Neural cell (in vitro differentiated cells): ENCODE measurements around the gene ENAM. TPM values are rescaled to one million over a fixed set of nuclear protein-coding genes. Genes with fewer than 3 reads are reported as not detected.

ENCODE experiments used
- H2AFZ ChIP-seq: fragments of 200-600, 300-800 bp; sonication (generic), shearing (Covaris generic); 2 replicates; pipeline ENCODE4 v1.6.0; 2014; ENCODE audit warnings: low read depth, mild to moderate bottlenecking, antibody characterized with exemption, low read length, moderate library complexity
- H3F3A ChIP-seq: fragments of 200-600 bp; shearing (Covaris generic); 2 replicates; pipeline ENCODE4 v1.6.1; 2016; ENCODE audit warnings: mild to moderate bottlenecking, moderate library complexity, mixed read lengths, antibody characterized with exemption, low read length; ENCODE audit not compliant: insufficient read depth, poor library complexity, severe bottlenecking
- H3K27ac ChIP-seq: fragments of 200-600, 300-800 bp; sonication (generic), shearing (Covaris generic); 2 replicates; pipeline ENCODE4 v1.5.1; 2014; ENCODE audit warnings: mild to moderate bottlenecking, low read length, moderate library complexity
- H3K27me3 ChIP-seq: fragments of 300-800, 200-600 bp; sonication (generic), shearing (Covaris generic); 2 replicates; pipeline ENCODE4 v1.6.0; 2014; ENCODE audit warnings: mild to moderate bottlenecking, low read depth, low read length, moderate library complexity; ENCODE audit not compliant: insufficient read depth
- H3K36me3 ChIP-seq: fragments of 300-800, 200-600 bp; sonication (generic), shearing (Covaris generic); 2 replicates; pipeline ENCODE4 v1.5.1; 2014; ENCODE audit warnings: mild to moderate bottlenecking, antibody characterized with exemption, low read length, moderate library complexity; ENCODE audit not compliant: insufficient read depth
- H3K4me2 ChIP-seq: fragments of 300-800, 200-600 bp; sonication (generic), shearing (Covaris generic); 2 replicates; pipeline ENCODE4 v1.6.0; 2014; ENCODE audit warnings: mild to moderate bottlenecking, low read length
- H3K4me3 ChIP-seq: fragments of 300-800, 200-600 bp; sonication (generic), shearing (Covaris generic); 2 replicates; pipeline ENCODE4 v1.5.1; 2014; ENCODE audit warnings: mild to moderate bottlenecking, low read length, moderate library complexity
- H3K79me2 ChIP-seq: fragments of 200-600 bp; shearing (Covaris generic); replicated peaks from 2 replicates; pipeline ENCODE4 v1.6.0; 2014; ENCODE audit warnings: mild to moderate bottlenecking, low read length, moderate library complexity; ENCODE audit not compliant: insufficient read depth
- H3K9ac ChIP-seq: fragments of 300-800, 200-600 bp; sonication (generic), shearing (Covaris generic); 2 replicates; pipeline ENCODE4 v1.6.1; 2016; ENCODE audit warnings: mild to moderate bottlenecking, low read length, mixed read lengths
- H3K9me2 ChIP-seq: fragments of 200-600 bp; shearing (Covaris generic); 2 replicates; pipeline ENCODE4 v1.6.1; 2016; ENCODE audit warnings: mild to moderate bottlenecking, low read length, mixed read lengths; ENCODE audit not compliant: insufficient read depth
- H3K9me3 ChIP-seq: fragments of 200-600, 300-800 bp; sonication (generic), shearing (Covaris generic); 2 replicates; pipeline ENCODE4 v1.6.1; 2016; ENCODE audit warnings: mild to moderate bottlenecking, mixed run types, low read length, moderate library complexity, mixed read lengths
- H4K20me1 ChIP-seq: fragments of 200-600 bp; shearing (Covaris generic); 2 replicates; pipeline ENCODE4 v1.6.1; 2016; ENCODE audit warnings: mild to moderate bottlenecking, mixed run types; ENCODE audit not compliant: insufficient read depth
- EP300 ChIP-seq: fragments of 450-650 bp; conservative IDR thresholded peaks from 2 replicates; pipeline ENCODE4 v1.6.1; 2014; ENCODE audit warnings: antibody characterized with exemption, mild to moderate bottlenecking, moderate library complexity; ENCODE audit not compliant: poor library complexity, severe bottlenecking
- EZH2 ChIP-seq: fragments of 200-600, 300-800 bp; shearing (Covaris generic), sonication (generic); IDR thresholded peaks from 2 replicates; pipeline ENCODE4 v1.6.1; 2014; ENCODE audit warnings: antibody characterized with exemption, low read length, borderline replicate concordance, mild to moderate bottlenecking; ENCODE audit not compliant: insufficient read depth, poor library complexity, severe bottlenecking
- MXI1 ChIP-seq: fragments of 450-650 bp; conservative IDR thresholded peaks from 2 replicates; pipeline ENCODE4 v1.6.1; 2014; ENCODE audit warnings: antibody characterized with exemption, mild to moderate bottlenecking; ENCODE audit not compliant: poor library complexity, severe bottlenecking
- POLR2AphosphoS5 ChIP-seq: IDR thresholded peaks from 2 replicates; pipeline ENCODE4 v1.6.1; 2012
- RAD21 ChIP-seq: fragments of 450-650 bp; conservative IDR thresholded peaks from 2 replicates; pipeline ENCODE4 v1.6.1; 2014; ENCODE audit warnings: antibody characterized with exemption, mild to moderate bottlenecking, moderate library complexity
- SMC3 ChIP-seq: fragments of 450-650 bp; conservative IDR thresholded peaks from 2 replicates; pipeline ENCODE4 v1.6.1; 2014; ENCODE audit warnings: antibody characterized with exemption, mild to moderate bottlenecking, moderate library complexity; ENCODE audit not compliant: poor library complexity
- TAF1 ChIP-seq: IDR thresholded peaks from 2 replicates; pipeline ENCODE4 v1.6.1; 2012; ENCODE audit warnings: low read depth
- polyA plus RNA-seq: library from polyadenylated mRNA; depleted of rRNA; stranded (reverse); fragments of >200 nt; gene quantifications from 2 replicates; pipeline ENCODE4 v1.2.3, GENCODE V29; 2014
- TF ChIP-seq, protein P1 (sequence below): fragments of 450-650 bp; IDR thresholded peaks from 2 replicates; pipeline ENCODE4 v1.5.1; 2014; ENCODE audit warnings: antibody characterized with exemption, mild to moderate bottlenecking, moderate library complexity; ENCODE audit not compliant: poor library complexity, severe bottlenecking
- TF ChIP-seq, protein P2 (sequence below): IDR thresholded peaks from 2 replicates; pipeline ENCODE4 v1.6.1; 2012; ENCODE audit warnings: borderline replicate concordance

ENAM gene
- polyA plus RNA-seq, 1 donor from 2014 or later = not detected

GRCh38 chr4:70614184-70614555 is 14.4 kb upstream of the ENAM start:
- H4K20me1 ChIP-seq = no peaks in the 10 kb centered on the region
- H3K4me2 ChIP-seq = no peak overlapping the region
- H3K27ac ChIP-seq = no peak overlapping the region
- H3K9ac ChIP-seq = no peak overlapping the region
- H2AFZ ChIP-seq = no peak overlapping the region
- H3K36me3 ChIP-seq = no peaks in the 10 kb centered on the region
- no peaks in the 10 kb centered on the region for H3K27me3 ChIP-seq
- H3K4me3 ChIP-seq = peak overlapping the region; percentile 48
- H3K79me2 ChIP-seq = no peaks in the 10 kb centered on the region
- no peaks in the 10 kb centered on the region for H3K9me2 ChIP-seq
- H3F3A ChIP-seq = no peaks in the 10 kb centered on the region
- TF ChIP-seq MXI1 (no peak), EZH2 (no peak), POLR2AphosphoS5 (no peak), RAD21 (no peak), EP300 (no peak), TAF1 (no peak), SMC3 (no peak)
- TF ChIP-seq, protein P1, sequence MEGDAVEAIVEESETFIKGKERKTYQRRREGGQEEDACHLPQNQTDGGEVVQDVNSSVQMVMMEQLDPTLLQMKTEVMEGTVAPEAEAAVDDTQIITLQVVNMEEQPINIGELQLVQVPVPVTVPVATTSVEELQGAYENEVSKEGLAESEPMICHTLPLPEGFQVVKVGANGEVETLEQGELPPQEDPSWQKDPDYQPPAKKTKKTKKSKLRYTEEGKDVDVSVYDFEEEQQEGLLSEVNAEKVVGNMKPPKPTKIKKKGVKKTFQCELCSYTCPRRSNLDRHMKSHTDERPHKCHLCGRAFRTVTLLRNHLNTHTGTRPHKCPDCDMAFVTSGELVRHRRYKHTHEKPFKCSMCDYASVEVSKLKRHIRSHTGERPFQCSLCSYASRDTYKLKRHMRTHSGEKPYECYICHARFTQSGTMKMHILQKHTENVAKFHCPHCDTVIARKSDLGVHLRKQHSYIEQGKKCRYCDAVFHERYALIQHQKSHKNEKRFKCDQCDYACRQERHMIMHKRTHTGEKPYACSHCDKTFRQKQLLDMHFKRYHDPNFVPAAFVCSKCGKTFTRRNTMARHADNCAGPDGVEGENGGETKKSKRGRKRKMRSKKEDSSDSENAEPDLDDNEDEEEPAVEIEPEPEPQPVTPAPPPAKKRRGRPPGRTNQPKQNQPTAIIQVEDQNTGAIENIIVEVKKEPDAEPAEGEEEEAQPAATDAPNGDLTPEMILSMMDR = no peak
- TF ChIP-seq, protein P2, sequence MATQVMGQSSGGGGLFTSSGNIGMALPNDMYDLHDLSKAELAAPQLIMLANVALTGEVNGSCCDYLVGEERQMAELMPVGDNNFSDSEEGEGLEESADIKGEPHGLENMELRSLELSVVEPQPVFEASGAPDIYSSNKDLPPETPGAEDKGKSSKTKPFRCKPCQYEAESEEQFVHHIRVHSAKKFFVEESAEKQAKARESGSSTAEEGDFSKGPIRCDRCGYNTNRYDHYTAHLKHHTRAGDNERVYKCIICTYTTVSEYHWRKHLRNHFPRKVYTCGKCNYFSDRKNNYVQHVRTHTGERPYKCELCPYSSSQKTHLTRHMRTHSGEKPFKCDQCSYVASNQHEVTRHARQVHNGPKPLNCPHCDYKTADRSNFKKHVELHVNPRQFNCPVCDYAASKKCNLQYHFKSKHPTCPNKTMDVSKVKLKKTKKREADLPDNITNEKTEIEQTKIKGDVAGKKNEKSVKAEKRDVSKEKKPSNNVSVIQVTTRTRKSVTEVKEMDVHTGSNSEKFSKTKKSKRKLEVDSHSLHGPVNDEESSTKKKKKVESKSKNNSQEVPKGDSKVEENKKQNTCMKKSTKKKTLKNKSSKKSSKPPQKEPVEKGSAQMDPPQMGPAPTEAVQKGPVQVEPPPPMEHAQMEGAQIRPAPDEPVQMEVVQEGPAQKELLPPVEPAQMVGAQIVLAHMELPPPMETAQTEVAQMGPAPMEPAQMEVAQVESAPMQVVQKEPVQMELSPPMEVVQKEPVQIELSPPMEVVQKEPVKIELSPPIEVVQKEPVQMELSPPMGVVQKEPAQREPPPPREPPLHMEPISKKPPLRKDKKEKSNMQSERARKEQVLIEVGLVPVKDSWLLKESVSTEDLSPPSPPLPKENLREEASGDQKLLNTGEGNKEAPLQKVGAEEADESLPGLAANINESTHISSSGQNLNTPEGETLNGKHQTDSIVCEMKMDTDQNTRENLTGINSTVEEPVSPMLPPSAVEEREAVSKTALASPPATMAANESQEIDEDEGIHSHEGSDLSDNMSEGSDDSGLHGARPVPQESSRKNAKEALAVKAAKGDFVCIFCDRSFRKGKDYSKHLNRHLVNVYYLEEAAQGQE = no peak
- H3K9me3 ChIP-seq = no peaks in the 10 kb centered on the region

GRCh38 chr4:70619288-70619687 is 9.3 kb upstream of the ENAM start:
- Histone ChIP-seq H3K9me3 (no peaks in the 10 kb centered on the region), H3K36me3 (no peaks in the 10 kb centered on the region), H3F3A (no peaks in the 10 kb centered on the region), H3K4me3 (no peak overlapping the region), H3K9me2 (no peaks in the 10 kb centered on the region), H3K27ac (no peak overlapping the region), H2AFZ (no peak overlapping the region), H3K9ac (no peak overlapping the region), H4K20me1 (no peaks in the 10 kb centered on the region), H3K27me3 (no peaks in the 10 kb centered on the region), H3K4me2 (no peak overlapping the region), H3K79me2 (no peaks in the 10 kb centered on the region)
- no peak for TF ChIP-seq MXI1
- TF ChIP-seq, protein P2 = no peak
- TF ChIP-seq TAF1 = no peak
- no peak for TF ChIP-seq POLR2AphosphoS5
- no peak for TF ChIP-seq RAD21
- TF ChIP-seq, protein P1 = no peak
- TF ChIP-seq EP300 = no peak
- TF ChIP-seq SMC3 = no peak
- no peak for TF ChIP-seq EZH2
